ENCODE measurements around the gene PYM1.
A peak's percentile ranks its signal among the peaks of the same experiment; 100 is the strongest.

PYM1 gene

DNA sequence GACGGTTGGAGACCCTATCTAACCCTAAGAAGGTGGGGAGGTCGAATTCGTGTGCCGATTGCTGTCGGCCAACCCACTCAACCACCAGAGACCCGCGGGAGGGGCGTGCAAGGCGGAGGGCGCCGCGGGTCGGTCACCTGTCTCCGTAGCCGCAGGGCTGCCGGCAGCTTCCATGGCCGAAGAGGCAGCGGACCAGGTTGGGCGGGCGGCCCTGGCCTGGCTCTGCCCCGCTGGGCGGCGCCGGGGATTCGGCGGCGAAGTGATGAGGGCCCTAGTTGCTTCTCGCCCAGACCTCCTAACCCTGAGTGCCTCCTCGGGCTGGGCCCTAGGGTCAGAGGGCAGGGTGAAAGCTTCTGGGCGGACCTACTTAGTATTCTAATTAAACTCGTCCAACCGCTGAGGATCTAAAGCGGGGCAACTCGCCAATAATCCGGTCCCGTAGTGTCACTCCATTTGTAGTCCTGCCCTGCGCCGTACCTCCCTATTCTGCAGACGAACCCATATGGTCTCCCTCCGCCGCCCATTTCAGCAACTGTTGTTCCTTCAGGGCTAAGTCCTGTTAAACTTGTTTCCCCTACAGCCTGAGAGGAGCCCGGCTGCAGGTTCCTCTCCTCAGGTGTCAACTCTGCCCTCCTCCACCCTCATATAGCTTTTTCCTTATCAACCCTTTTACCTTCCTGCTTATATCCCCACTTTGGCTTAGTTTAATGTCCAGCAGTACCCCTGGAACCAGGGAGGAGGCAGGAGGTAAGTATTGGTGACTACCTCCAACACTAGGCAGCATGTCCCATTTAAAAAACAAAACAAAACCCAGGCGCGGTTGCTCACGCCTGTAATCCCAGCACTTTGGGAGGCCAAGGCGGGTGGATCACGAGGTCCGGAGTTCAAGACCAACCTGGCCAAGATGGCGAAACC, at the start of gene PYM1:
TSS of gene PYM1 (minus strand) at position 307 of the 915 bp plus-strand sequence. CDS start at position 174, 133 bp downstream.
- DNase-seq (ENCODE audit: extremely low spot score): peak; percentile 77
- TF ChIP-seq, protein P1, sequence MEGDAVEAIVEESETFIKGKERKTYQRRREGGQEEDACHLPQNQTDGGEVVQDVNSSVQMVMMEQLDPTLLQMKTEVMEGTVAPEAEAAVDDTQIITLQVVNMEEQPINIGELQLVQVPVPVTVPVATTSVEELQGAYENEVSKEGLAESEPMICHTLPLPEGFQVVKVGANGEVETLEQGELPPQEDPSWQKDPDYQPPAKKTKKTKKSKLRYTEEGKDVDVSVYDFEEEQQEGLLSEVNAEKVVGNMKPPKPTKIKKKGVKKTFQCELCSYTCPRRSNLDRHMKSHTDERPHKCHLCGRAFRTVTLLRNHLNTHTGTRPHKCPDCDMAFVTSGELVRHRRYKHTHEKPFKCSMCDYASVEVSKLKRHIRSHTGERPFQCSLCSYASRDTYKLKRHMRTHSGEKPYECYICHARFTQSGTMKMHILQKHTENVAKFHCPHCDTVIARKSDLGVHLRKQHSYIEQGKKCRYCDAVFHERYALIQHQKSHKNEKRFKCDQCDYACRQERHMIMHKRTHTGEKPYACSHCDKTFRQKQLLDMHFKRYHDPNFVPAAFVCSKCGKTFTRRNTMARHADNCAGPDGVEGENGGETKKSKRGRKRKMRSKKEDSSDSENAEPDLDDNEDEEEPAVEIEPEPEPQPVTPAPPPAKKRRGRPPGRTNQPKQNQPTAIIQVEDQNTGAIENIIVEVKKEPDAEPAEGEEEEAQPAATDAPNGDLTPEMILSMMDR (IDR thresholded peaks at IDR 0.05; ENCODE audit: control extremely low read depth, extremely low read depth, low read depth, missing control alignments): no peak
- CTCF ChIA-PET: interaction anchor here (0.7 to 7.5 kb wide), 10 partner anchors 10 to 108 kb away, joined by 3 to 92 read pairs (median 5); partner anchors contain the start of genes DNAJC14 and RAB5B
- POLR2A ChIA-PET: interaction anchor here (1.6 kb wide), 1 partner anchor 46 kb away, joined by 4 read pairs; the partner anchor contains the start of gene RAB5B

- DNase-seq (ENCODE audit: extremely low spot score): peak; percentile 58
- ChIA-PET POLR2A (interaction anchor here (0.5 to 2.7 kb wide), 18 partner anchors 8 to 247 kb away, joined by 3 to 19 read pairs (median 4); partner anchors contain the start of genes ORMDL2, PA2G4, PYM1 and RNF41), CTCF (interaction anchor here (0.7 to 3.0 kb wide), 24 partner anchors 8 to 255 kb away, joined by 3 to 38 read pairs (median 4); partner anchors contain the start of genes ORMDL2, PA2G4, PYM1 and SARNP)
- TF ChIP-seq, protein P1 (IDR thresholded peaks at IDR 0.05; ENCODE audit: control extremely low read depth, extremely low read depth, low read depth, missing control alignments): no peak
Observed at GRCh38 chr12:55974308-55974730, 46.6 kb upstream of the PYM1 start.

- ChIA-PET POLR2A (interaction anchor here (0.5 to 2.7 kb wide), 21 partner anchors 9 to 248 kb away, joined by 3 to 19 read pairs (median 4); partner anchors contain the start of genes DNAJC14, ORMDL2, PA2G4 and PYM1), CTCF (interaction anchor here (0.7 to 3.0 kb wide), 24 partner anchors 9 to 255 kb away, joined by 3 to 38 read pairs (median 3); partner anchors contain the start of genes ORMDL2, PA2G4, PYM1 and SARNP)
- TF ChIP-seq, protein P1 (IDR thresholded peaks at IDR 0.05; ENCODE audit: control extremely low read depth, extremely low read depth, low read depth, missing control alignments): no peak
- DNase-seq (ENCODE audit: extremely low spot score): peak; percentile 94
Observed at GRCh38 chr12:55973599-55974307, 46.1 kb upstream of the PYM1 start, which contains the start of gene RAB5B. Gene RAB5B, plus strand, starts transcription at chr12:55974078. Its CDS starts 12,883 bp downstream, at chr12:55986961.

DNA sequence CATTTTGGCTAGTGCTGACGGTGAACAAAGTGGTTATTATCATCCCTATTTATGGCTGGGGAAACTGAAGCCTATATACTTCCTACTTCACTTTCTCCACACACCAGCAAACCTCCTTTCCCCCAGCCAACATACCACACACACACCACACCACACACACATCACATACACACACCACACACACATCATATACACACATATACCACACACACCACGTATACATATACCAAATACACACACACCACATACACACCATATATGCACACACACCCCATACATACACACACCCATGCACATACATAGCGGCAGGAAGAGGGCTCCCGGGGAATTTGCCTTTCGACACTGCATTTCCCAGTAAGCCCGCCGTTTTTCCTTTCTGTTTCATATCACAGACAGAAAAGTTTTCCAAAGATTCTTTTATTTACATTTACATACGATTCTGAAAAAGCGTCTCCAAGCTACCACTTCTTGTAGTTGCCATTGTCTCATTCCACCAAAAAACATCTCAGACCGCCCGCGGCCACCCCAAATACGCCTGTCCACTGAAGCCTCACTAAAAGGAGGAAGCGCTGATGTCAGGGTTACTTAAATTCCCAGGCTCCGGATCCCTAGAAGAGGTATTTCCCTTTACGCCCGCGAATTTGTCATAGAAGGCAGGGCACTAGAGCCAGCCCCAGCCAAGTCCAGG, 45.4 kb upstream of the PYM1 start:
- DNase-seq (ENCODE audit: extremely low spot score): no peak
- ChIA-PET POLR2A (interaction anchor here (0.6 to 2.7 kb wide), 17 partner anchors 10 to 249 kb away, joined by 3 to 19 read pairs (median 6); partner anchors contain the start of genes DNAJC14, ORMDL2, PA2G4 and RNF41), CTCF (interaction anchor here (0.7 to 3.0 kb wide), 19 partner anchors 8 to 254 kb away, joined by 3 to 38 read pairs (median 4); partner anchors contain the start of genes ORMDL2, PA2G4, PYM1 and SARNP)
- TF ChIP-seq, protein P1 (IDR thresholded peaks at IDR 0.05; ENCODE audit: control extremely low read depth, extremely low read depth, low read depth, missing control alignments): no peak

GRCh38 chr12:55972456-55972855, 44.8 kb upstream of the PYM1 start:
- ChIA-PET CTCF (no interaction called here), POLR2A (interaction anchor here (2.7 kb wide), 1 partner anchor 155 kb away, joined by 15 read pairs; the partner anchor contains the start of genes ORMDL2 and SARNP)
- TF ChIP-seq, protein P1 (IDR thresholded peaks at IDR 0.05; ENCODE audit: control extremely low read depth, extremely low read depth, low read depth, missing control alignments): no peak
- no peak for DNase-seq (ENCODE audit: extremely low spot score)

All from GM10248 (cell line).